Colonic mucosa (tissue), 4 donors: ENCODE measurements around the gene BASP1. TPM values are rescaled to one million over a fixed set of nuclear protein-coding genes. Genes with fewer than 3 reads are reported as not detected.

ENCODE experiments used
- DNase-seq: peaks from one replicate; pipeline ENCODE4 v3.0.0-alpha.2; 2020
- H3K27ac ChIP-seq: fragments of 200-600 bp; one replicate; pipeline ENCODE4 v1.8.0; 2021
- H3K27me3 ChIP-seq: fragments of 200-600 bp; one replicate; pipeline ENCODE4 v1.8.0; 2021
- H3K36me3 ChIP-seq: fragments of 200-600 bp; one replicate; pipeline ENCODE4 v1.8.0; 2021
- H3K4me1 ChIP-seq: fragments of 200-600 bp; one replicate; pipeline ENCODE4 v1.8.0; 2021; ENCODE audit warnings: mild to moderate bottlenecking
- H3K4me3 ChIP-seq: fragments of 200-600 bp; one replicate; pipeline ENCODE4 v1.8.0; 2021
- H3K9ac ChIP-seq, 2 donors: one replicate each; pipeline ENCODE4 v1.7.0; 2013; ENCODE audit warnings: control low read depth in 2 of 2, low read depth in 2 of 2, low read length in 2 of 2
- H3K9me3 ChIP-seq: fragments of 200-600 bp; one replicate; pipeline ENCODE4 v1.8.0; 2021
- CTCF ChIP-seq: fragments of 200-600 bp; IDR thresholded peaks from one replicate; pipeline ENCODE4 v1.8.0; 2022; ENCODE audit warnings: antibody characterized with exemption, mild to moderate bottlenecking
- intact Hi-C: fragments of 100-400 bp; cut with DNase I; formaldehyde crosslinking; loops from one replicate; pipeline ENCODE4 v1.14.1; 2022
- total RNA-seq, 2 donors: library from RNA; stranded (reverse); fragmentation: NEBNext Ultra II Directional in 1 of 2; extraction: Animal tissue kit (Norgen Biotek cat#: 25700) in 1 of 2; gene quantifications; one replicate each; pipeline ENCODE4 v1.2.1, GENCODE V29; 2021
- donor health status: healthy.
- donor health status: DM: no; HTN: no; CAD: no.
- donor health status: DM: no; HTN: no; CAD: no.

The BASP1 gene
- total RNA-seq, 2 donors from 2014 or later = 4.2 to 5.5 TPM

GRCh38 chr5:17261075-17261474, 43.6 kb downstream of the BASP1 start:
- Histone ChIP-seq H3K27ac (no peak overlapping the region), H3K36me3 (no peaks in the 10 kb centered on the region), H3K9ac (no peak overlapping the region), H3K27me3 (no peaks in the 10 kb centered on the region), H3K9me3 (no peaks in the 10 kb centered on the region), H3K4me3 (no peak overlapping the region), H3K4me1 (peaks cover 12% of the 10 kb centered on the region)
- no peak for DNase-seq
- TF ChIP-seq CTCF = no peak
- intact Hi-C loops = no loop called here

GRCh38 chr5:17265041-17265440, 47.6 kb downstream of the BASP1 start:
- peaks cover 10% of the 10 kb centered on the region for H3K4me1 ChIP-seq
- intact Hi-C loops = no loop called here
- H3K27me3 ChIP-seq = no peaks in the 10 kb centered on the region
- H3K36me3 ChIP-seq = no peaks in the 10 kb centered on the region
- TF ChIP-seq CTCF = no peak
- no peak overlapping the region for H3K9ac ChIP-seq
- H3K27ac ChIP-seq = no peak overlapping the region
- no peaks in the 10 kb centered on the region for H3K9me3 ChIP-seq
- DNase-seq = no peak
- no peak overlapping the region for H3K4me3 ChIP-seq

- no peak overlapping the region for H3K4me3 ChIP-seq
- intact Hi-C loops = no loop called here
- H3K36me3 ChIP-seq = no peaks in the 10 kb centered on the region
- no peaks in the 10 kb centered on the region for H3K9me3 ChIP-seq
- no peaks in the 10 kb centered on the region for H3K27me3 ChIP-seq
- no peak overlapping the region for H3K27ac ChIP-seq
- no peak overlapping the region for H3K9ac ChIP-seq
- no peaks in the 10 kb centered on the region for H3K4me1 ChIP-seq
- no peak for DNase-seq
- TF ChIP-seq CTCF = no peak
Observed at GRCh38 chr5:17267106-17267505, 49.7 kb downstream of the BASP1 start.

GRCh38 chr5:17269201-17269600, 51.8 kb downstream of the BASP1 start:
- Histone ChIP-seq H3K36me3 (no peaks in the 10 kb centered on the region), H3K27ac (no peak overlapping the region), H3K27me3 (no peaks in the 10 kb centered on the region), H3K9ac (no peak overlapping the region), H3K9me3 (no peaks in the 10 kb centered on the region), H3K4me3 (no peak overlapping the region), H3K4me1 (no peaks in the 10 kb centered on the region)
- no peak for DNase-seq
- no peak for TF ChIP-seq CTCF
- intact Hi-C loops = no loop called here

GRCh38 chr5:17272111-17272510, 54.7 kb downstream of the BASP1 start:
- no peak for TF ChIP-seq CTCF
- no peak overlapping the region for H3K9ac ChIP-seq

More at GRCh38 chr5:17272111-17272510, 54.7 kb downstream of the BASP1 start:
- no peaks in the 10 kb centered on the region for H3K27me3 ChIP-seq
- intact Hi-C loops = no loop called here
- no peaks in the 10 kb centered on the region for H3K36me3 ChIP-seq
- no peaks in the 10 kb centered on the region for H3K4me1 ChIP-seq
- H3K9me3 ChIP-seq = no peaks in the 10 kb centered on the region
- H3K27ac ChIP-seq = no peak overlapping the region
- H3K4me3 ChIP-seq = no peak overlapping the region
- no peak for DNase-seq
